Fibroblast of pulmonary artery (primary cell): ENCODE results near the gene TSPAN18.
A peak's percentile ranks its signal among the peaks of the same experiment; 100 is the strongest.

Experiments used
- DNase-seq: peaks from one replicate; pipeline ENCODE4 v3.0.0-alpha.2; 2010; ENCODE audit warnings: low read depth
- H3K4me3 ChIP-seq: replicated peaks from 2 replicates; pipeline ENCODE4 v1.5.1; 2011; ENCODE audit warnings: low read depth, mild to moderate bottlenecking, control low read depth, low read length, moderate library complexity
- TF ChIP-seq, protein P1 (sequence below): IDR thresholded peaks from 2 replicates; pipeline ENCODE4 v1.5.1; 2011; ENCODE audit warnings: mild to moderate bottlenecking, control low read depth, low read length, inconsistent platforms; ENCODE audit errors: missing control alignments

Gene TSPAN18

DNA sequence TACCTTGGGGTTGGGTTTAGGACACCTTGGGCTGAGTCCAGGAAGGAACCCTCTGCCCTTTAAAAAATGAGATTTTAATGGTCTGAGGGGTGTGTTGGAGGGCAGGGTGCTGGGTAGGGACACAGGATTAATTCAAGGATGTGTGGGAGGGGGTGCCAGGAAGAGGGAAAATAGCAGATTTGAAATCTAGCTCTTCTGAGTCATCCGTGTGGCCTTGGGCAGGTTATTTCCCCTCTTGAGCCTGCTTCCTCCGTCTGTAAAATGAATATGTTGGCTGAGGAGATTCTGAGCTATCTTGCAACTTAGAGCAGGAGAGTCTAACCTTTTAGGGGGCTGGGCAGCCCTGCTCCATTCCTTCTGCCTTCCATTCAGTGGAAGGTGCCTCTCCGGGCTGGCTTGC, 3.0 kb downstream of the TSPAN18 start:
- no peak overlapping the region for H3K4me3 ChIP-seq
- no peak for DNase-seq
- TF ChIP-seq, protein P1, sequence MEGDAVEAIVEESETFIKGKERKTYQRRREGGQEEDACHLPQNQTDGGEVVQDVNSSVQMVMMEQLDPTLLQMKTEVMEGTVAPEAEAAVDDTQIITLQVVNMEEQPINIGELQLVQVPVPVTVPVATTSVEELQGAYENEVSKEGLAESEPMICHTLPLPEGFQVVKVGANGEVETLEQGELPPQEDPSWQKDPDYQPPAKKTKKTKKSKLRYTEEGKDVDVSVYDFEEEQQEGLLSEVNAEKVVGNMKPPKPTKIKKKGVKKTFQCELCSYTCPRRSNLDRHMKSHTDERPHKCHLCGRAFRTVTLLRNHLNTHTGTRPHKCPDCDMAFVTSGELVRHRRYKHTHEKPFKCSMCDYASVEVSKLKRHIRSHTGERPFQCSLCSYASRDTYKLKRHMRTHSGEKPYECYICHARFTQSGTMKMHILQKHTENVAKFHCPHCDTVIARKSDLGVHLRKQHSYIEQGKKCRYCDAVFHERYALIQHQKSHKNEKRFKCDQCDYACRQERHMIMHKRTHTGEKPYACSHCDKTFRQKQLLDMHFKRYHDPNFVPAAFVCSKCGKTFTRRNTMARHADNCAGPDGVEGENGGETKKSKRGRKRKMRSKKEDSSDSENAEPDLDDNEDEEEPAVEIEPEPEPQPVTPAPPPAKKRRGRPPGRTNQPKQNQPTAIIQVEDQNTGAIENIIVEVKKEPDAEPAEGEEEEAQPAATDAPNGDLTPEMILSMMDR = no peak

DNA sequence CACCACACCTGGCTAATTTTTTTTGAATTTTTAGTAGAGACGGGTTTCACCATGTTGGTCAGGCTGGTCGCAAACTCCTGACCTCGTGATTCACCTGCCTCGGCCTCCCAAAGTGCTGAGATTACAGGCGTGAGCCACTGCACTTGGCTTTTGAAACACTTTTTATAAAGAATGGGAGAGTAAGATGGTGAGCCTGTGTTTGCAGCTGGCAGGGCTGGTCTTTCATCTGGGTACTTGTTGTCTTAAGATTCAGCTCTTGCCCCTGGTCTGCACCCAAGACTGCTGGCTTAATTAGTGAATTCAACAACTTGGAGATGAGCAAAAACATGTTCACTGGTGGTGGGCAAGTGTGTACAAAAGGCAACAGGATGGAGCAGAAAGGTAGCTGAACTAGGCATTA, 4.0 kb downstream of the TSPAN18 start:
- DNase-seq = no peak
- TF ChIP-seq, protein P1 = no peak

DNA sequence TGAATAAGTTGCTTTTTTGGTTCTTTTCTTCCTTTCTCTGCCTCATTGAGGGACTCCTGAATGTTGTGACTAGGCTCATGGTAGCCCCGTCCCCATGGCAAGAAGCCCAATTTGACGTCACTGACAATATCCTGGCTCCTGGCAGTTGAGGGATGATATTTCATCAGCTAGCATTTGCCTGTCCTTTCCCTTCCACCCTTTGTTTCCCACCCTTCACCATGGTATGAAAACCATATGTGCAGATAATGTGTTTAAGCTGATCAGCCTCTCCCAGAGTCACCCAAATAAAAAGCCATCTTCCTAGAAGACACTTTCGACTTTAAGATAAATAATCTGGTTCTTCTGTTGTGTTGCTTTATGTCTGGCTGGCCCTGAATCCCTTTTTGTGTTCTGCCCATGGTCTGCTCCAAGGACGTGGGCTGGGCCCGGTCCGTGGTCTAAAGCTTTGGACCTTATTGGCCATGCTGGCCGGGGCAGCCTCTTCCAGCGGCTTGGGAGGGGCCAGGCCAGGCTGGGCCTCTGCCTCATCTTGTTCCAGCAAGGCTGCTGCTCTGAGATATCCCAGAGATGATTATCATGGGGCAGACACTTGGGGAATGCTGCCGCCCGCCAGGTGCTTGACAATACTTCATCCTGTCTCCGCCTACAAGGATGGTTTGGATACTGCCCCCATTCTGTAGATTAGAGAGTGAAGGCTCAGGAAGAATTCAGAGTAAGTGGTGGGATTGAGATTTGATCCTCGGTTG, 5.1 kb downstream of the TSPAN18 start:
- no peak overlapping the region for H3K4me3 ChIP-seq
- TF ChIP-seq, protein P1 = no peak
- DNase-seq = peak; percentile 29

More for the DNA sequence above, 4.0 kb downstream of the TSPAN18 start:
- H3K4me3 ChIP-seq = no peak overlapping the region

DNA sequence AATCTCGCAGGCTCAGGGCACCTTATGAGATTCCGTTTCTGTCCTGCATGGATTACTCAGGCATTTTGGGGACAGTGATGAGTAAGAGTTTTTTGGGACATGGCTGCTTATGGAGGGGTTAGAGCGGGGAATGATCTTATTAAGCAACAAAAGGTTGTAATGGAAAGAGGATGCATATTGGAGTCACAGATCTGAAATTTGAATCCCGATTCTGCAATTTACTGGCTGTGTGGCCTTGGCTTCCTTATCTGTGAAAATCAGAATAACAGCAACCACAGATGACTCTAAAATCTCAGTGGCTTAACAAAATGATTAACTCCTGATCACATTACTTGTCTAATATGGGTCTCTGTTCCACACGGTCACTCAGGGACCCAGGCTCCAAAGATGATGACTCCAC, 5.8 kb downstream of the TSPAN18 start:
- TF ChIP-seq, protein P1 = no peak
- no peak for DNase-seq
- no peak overlapping the region for H3K4me3 ChIP-seq

DNA sequence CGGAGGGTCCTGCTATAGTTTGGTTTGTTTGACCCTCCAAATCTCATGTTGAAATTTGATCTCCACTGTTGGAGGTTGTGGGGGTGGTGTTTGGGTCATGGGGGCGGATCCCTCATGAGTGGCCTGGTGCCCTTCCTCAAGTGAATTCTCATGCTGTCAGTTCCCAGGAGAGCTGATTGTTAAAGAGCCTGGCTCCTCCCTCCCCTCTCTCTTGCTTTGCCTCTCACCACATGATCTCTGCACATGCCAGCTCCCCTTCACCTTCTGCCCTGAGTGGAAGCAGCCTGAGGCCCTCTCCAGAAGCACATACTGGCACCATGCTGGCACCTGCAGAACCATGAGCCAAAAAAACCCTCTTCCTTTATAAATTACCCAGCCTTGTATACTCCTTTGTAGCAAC, 7.1 kb downstream of the TSPAN18 start:
- TF ChIP-seq, protein P1 = no peak
- no peak for DNase-seq
- H3K4me3 ChIP-seq = no peak overlapping the region

DNA sequence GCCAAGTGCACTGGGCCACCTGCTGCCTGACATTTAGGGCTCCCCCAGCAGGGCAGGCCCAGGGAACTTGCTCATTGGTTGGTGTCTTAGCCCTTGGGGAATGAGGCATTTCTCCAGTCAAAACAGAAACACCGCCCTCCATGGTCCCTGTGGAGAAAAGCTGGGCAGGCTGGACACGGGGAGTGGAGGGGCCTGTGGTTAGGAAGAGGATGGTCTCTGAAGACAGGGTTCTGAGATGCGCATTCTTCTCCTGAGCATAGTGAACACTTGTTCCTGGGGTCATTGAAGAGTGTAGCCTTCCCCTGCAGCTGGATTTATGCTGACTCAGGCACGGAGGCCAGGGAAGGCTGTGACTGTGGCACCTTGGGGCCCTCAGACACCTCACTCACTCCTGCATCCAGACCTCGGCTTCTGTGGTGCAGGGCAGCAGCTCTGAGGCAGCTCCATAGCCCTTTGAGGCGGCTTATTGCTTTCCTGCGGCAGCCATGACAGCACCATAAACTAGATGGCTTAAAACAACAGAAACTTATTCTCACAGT, 8.2 kb downstream of the TSPAN18 start:
- no peak overlapping the region for H3K4me3 ChIP-seq
- TF ChIP-seq, protein P1 = no peak
- DNase-seq = no peak

DNA sequence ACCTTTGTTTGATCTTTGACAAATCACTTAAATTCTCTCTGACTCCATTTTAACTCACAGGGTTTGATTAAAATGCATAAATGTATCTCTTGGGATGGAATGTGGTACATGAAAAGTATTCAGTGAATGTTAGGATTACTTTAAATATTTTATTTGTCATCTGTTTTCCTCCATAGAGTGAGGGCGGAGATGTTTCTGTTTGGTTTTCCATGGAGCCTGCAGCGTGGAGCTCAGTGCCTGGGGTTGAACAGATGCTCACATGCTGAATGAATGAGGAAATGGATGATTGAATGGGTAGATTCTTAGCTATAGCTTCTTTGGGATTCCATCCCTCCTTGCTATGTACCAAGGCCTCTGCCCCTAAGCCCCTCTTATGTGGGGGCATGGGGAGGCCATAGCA, 10.0 kb downstream of the TSPAN18 start:
- H3K4me3 ChIP-seq = no peak overlapping the region
- no peak for DNase-seq
- TF ChIP-seq, protein P1 = no peak
